HG02623 (cell line): ENCODE data around the gene GAS2L1.

ENCODE experiments used
- ATAC-seq: cut with Tn5 transposase; IDR thresholded peaks from one replicate; pipeline ENCODE4 v1.9.1; 2021; ENCODE audit warnings: moderate library complexity; ENCODE audit not compliant: unreplicated experiment

GAS2L1 gene

DNA sequence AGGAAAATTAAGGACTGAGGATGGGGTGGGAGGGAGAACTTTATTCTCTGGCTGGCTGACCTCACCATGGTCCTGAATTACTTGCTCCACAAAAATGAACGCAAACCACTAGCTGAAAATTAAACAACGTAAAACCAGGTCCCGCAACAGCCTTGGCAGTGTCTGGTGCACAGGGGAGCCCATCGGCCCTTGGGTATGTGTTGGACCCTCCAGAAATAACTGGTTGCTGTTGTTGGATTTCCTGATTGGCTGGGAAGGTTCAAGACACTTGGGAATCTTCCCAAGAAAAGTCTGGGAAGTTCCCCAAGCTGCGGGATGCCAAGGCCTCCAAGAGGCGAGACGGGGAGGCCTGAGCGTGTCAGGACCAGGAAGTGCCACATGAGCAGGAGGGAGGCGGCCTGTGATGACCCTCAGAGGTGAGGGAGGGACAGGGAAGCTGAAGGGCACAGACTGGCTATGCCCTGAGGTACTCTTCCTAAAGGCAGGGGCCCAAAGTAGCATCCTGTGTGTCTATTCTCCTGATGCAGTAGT, 19.4 kb downstream of the GAS2L1 start:
- no peak for ATAC-seq

- no peak for ATAC-seq
Observed at GRCh38 chr22:29326481-29326880, 20.0 kb downstream of the GAS2L1 start.

DNA sequence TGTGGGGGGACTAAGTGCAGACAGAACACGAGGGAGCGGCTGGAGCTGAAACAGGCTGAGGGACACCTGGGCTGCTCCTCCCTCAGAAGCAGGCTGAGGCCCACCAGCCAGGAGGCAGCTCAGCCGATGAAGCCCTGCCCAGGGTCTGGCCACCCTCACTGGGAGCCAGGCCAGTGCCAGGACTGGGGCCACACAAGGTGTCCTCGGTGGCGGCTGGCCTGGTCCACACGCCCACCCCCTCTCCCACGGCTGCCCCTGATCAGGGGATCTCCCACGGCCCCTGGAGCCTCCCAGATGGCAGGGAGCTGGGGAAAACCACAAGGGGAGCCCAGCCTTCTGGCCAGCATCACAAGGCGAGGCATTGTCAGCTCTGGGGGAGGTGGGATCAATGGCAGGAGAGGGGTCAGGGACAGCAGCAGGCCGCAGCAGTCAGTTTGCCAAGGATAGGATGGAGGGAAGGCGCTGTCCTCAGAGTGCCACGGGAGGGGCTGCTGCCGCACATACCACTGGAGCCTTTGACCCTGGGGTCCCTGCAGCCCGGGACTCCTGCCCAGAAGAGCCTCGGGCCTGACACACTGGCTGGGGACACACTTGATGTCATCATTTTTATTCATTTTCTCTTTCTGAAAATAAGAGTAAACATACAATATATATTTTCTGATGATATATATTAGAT, 20.8 kb downstream of the GAS2L1 start:
- ATAC-seq = no peak

GRCh38 chr22:29328055-29328454, 21.6 kb downstream of the GAS2L1 start:
- ATAC-seq = no peak

DNA sequence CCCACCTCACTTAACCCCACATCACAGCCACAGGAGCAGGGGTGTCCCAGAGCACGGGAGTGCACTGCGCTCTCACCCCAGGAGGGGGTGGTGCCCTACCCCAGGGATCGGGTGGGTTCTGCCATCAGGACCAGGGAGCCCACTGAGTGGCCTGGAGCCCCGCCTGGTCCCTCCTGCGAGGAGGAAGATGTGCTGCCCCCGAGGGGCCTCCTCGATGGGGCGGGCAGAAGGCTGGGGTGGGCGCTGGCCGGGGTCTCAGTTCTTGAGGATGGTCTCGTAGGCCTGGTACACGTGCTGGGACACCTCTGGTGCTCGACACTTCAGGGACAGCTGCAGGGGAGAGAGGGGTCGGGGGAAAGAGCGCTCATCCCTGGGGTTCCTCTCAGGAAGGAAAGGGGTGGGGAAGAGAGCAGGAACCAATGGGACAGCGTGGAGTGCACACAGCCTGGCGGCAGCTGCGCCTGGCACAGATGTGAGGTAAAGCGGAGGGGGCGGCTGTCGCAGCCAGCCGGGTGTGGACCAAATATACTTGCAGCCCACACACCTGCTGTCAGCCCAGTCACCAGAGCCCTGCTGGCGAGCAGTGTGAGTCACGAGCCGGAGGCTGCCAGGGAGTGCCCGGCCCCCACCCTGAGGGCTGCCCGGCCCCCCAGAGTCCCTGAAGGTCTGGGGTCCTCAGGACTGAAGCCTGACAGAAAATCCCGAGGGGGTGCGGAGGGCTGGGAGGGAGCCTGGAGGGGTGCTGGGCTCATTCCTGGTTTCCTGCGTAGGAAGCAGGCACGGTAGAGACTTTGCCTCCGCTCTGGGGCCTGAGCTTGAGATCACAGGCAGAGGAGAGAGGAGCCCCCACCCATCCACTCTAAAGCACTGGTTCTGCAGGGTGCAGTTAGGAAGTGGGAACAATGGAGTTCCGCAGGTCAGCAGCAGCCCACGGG, 22.4 kb downstream of the GAS2L1 start:
- no peak for ATAC-seq

GRCh38 chr22:29329581-29329980, 23.1 kb downstream of the GAS2L1 start:
- no peak for ATAC-seq

- ATAC-seq = no peak
Observed at GRCh38 chr22:29330291-29330690, 23.8 kb downstream of the GAS2L1 start.

GRCh38 chr22:29330753-29331152, 24.3 kb downstream of the GAS2L1 start:
- no peak for ATAC-seq

DNA sequence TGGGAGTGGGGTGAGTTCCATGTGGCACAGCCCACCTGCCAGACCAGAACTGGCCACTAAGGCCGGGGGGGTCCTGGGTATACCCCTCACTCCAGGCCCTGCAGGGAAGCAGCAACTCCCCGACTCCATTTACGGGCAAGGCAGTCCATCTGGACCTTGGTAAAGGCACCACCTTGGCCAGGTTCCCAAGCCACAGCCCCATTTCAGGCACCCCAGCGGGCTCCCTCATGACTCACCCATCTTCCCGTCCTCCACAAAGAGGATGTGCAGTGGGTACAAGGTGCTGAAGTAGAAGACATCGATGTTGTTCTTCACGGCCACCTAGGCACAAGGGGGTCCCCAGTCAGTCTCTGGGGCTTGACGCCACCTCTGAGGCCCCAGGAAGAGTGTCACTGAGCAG, 24.8 kb downstream of the GAS2L1 start:
- no peak for ATAC-seq

DNA sequence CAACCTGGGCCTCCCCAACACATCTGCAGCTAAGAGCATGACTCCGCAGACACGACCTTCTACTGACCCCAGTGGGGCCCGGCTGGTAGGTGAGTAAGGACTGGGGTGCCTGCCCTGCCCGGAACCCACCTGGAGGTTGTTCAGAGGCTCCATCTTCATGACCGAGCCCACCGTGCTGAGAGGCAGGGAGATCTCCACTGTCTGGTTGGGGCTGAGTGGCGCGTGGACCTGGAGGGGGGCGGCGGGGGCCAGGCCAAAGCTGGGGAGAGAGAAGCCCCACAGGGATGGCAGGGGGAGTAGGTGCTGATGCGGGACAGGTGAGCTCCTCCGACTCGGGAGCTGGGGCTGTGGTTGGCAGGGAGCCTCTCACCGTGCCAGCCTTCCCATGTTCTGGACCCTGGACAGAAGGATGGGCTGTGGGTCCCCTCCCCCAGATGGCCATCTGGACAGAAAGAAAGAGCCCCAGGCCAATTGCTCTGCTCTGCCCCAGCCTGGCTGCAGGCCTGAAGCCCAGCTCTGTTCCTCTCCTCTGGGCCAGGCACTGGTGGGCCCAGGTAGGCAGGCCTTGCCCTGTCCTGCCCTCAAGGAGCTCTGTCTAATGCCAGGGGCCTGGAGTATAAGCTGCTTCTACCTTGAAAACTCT, 25.3 kb downstream of the GAS2L1 start:
- no peak for ATAC-seq

DNA sequence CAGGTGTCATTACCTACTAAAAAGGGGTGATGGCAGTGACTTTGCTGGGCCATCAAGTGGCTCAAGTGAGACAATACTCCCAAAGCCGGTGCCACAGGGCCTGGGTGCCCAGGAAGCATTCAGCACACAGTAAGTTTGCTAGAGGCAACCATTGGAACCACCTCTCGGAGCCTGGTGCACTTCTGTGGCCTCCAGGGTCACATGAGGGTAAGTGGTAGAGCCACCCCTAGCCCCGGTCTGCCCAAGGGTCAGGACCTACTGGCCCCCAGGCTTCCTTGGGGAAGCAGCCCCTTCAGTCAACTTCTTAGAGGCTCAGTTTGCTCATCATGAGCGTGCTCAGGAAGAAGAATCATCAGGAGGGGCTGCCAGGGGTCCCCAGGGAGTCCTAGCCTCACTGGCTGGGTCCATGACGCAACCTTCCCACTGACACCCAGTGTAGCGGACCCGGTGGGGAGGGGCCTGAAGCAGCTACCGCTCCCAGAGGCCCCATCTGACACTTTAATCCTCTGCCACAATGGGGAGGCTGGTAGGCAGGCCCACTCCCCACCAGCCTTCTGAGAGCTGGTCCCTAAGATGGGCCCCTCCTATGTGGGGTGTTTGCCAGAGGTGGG, 26.5 kb downstream of the GAS2L1 start:
- no peak for ATAC-seq

DNA sequence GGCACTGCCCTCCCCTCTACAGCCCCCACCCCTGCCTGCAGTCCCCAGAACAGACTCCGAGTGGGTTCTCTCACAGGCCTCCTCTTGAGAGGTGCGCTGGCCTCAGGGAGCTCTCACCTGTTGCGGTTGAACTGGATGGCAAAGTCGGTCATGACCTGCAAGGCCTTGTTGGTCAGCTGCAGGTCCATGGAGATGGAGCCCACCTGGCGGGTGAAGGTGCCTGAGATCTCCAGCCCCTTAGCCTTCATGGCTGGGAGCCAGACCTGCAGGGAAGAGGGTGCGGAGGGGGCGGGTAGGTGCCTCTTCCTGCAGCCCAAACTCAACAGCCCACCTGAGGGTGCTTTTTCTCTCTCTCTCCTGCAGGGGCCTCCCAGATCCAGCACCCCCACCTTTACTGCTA, 27.7 kb downstream of the GAS2L1 start:
- no peak for ATAC-seq

- no peak for ATAC-seq
Observed at GRCh38 chr22:29334696-29335344, 28.4 kb downstream of the GAS2L1 start.

DNA sequence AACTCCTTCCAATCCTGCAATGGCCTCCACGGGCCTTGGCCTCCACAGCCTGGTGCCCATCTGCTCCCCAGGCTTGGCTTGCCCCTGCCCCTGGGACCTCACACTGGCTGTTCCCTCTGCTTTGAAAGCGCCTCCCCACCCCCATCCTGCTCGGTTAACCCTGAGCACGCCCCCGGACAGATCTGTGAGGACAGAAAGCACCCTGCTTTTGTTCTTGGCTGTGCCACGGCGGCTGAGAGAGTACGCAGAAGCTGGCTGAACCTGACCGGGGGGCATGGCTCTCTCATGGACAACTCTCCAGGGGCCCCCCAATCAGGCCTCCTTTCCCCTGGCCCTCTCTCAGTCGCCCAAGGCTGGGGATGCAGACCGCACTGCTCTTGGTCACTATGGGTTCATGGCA, 29.2 kb downstream of the GAS2L1 start:
- no peak for ATAC-seq

- no peak for ATAC-seq
Observed at GRCh38 chr22:29336751-29337490, 30.5 kb downstream of the GAS2L1 start.

DNA sequence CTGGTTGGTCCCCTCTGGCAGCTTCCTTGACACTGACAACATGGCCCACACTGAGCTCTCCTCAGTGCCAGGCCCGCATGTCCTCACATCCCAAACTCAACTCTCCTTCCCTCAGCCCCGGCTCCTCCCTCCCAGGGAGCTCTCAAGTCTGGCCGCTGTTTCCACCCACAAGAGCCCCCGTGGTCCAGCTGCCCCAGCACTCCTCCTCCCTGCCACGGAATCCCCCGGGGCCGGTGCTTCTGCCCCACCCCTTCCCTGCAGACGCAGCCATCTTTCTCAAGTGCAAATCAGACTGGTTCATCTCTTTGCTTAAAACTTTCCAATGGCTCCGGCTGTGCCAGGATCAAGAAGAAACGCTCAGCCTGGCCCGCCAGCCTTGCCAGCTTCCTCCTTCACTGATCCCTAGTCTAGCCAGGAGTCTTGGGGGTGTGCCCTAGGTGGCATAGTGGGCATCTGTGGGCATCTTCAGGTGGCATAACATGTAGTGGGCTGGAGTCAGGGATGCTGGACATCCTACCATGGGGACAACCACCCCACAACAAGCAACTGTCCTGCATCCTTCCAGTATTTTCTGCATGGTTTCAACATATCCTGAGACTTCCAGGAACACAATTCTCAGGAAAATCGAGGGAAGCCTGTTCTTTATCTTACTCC, 31.3 kb downstream of the GAS2L1 start:
- ATAC-seq = no peak

DNA sequence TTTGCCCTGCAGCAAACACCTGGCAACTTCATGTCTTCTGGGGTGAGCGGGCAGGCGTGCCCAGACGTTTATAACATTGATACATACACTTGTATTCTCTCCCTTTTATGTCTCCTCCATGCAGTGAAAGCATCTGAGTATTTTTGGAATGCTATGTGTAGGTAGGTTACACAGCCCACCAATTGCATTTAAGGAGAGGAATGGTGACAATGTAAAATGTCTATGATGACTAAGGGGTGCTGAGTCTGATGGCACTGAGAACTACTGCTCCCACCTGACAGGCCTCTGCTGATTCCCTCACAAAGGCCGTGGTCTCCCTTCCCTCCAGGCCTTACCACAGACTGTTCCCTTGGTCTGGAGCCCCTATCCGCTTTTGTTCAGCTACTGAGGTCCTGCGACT, 31.9 kb downstream of the GAS2L1 start:
- ATAC-seq = no peak

GRCh38 chr22:29339381-29340235, 33.2 kb downstream of the GAS2L1 start:
- ATAC-seq = no peak
